Right lobe of liver (tissue), 6 donors: ENCODE results near the gene HES6. TPM values are rescaled to one million over a fixed set of nuclear protein-coding genes. Genes with fewer than 3 reads are reported as not detected.

Experiments used
- ATAC-seq, 4 donors: fragments of 200-7000 bp; cut with Tn5 transposase; one replicate each; pipeline ENCODE4 v1.9.1; 2020; ENCODE audit warnings: mild to moderate bottlenecking in 4 of 4, moderate library complexity in 4 of 4
- DNase-seq, 3 donors: peaks; one replicate each; pipeline ENCODE4 v3.0.0-alpha.2; 2020
- H3K27ac ChIP-seq, 3 donors: fragments of 200-600 bp; one replicate each; pipeline ENCODE4 v1.8.0; 2022
- H3K27me3 ChIP-seq, 2 donors: fragments of 200-600 bp; one replicate each; pipeline ENCODE4 v1.8.0; 2022
- H3K36me3 ChIP-seq, 4 donors: fragments of 200-600 bp; sonication (generic) in 1 of 4; one replicate each; pipeline versions ENCODE4 v1.5.1 to v1.8.0; 2017 to 2022; ENCODE audit warnings: control low read depth in 1 of 4
- H3K4me1 ChIP-seq, 4 donors: fragments of 200-600 bp; sonication (generic) in 1 of 4; one replicate each; pipeline versions ENCODE4 v1.5.1 to v1.8.0; 2017 to 2022; ENCODE audit warnings: control low read depth in 1 of 4
- H3K4me3 ChIP-seq, 3 donors: fragments of 200-600 bp; one replicate each; pipeline ENCODE4 v1.8.0; 2022
- H3K9me3 ChIP-seq, 4 donors: fragments of 200-600 bp; sonication (generic) in 1 of 4; one replicate each; pipeline versions ENCODE4 v1.5.1 to v1.8.0; 2017 to 2022; ENCODE audit warnings: control low read depth in 1 of 4
- POLR2A ChIP-seq: fragments of 450-650 bp; IDR thresholded peaks from one replicate; pipeline ENCODE4 v1.6.1; 2017; ENCODE audit warnings: antibody characterized with exemption, mild to moderate bottlenecking
- WGBS: methylation state at CpG from one replicate; pipeline ENCODE4 v1.1.6; 2018; ENCODE audit warnings: low coverage, low lambda C conversion rate; ENCODE audit not compliant: insufficient coverage; ENCODE audit errors: missing lambda C conversion rate; 5-methylcytosine and 5-hydroxymethylcytosine counted together
- intact Hi-C, 2 donors: fragments of 100-400 bp; cut with DNase I; formaldehyde crosslinking; loops; one replicate each; pipeline versions ENCODE4 v1.11.2 to v1.14.1; 2022
- total RNA-seq, 6 experiments: library from RNA; depleted of rRNA in 2 of 6; stranded (reverse); fragments of >200 nt in 2 of 6; fragmentation: NEBNext Ultra II Directional in 3 of 6; extraction: Animal tissue kit (Norgen Biotek cat#: 25700) in 3 of 6; gene quantifications; one replicate each; pipeline versions ENCODE4 v1.1.0 to v1.2.4, GENCODE V29; 2016 to 2023
- TF ChIP-seq, protein P1 (sequence below), 4 donors: fragments of 200-600 bp in 3 of 4; fragments of 450-650 bp in 1 of 4; IDR thresholded peaks; one replicate each; pipeline versions ENCODE4 v1.5.1 to v1.8.0; 2016 to 2022; ENCODE audit warnings: antibody characterized with exemption in 4 of 4, mild to moderate bottlenecking in 2 of 4
- donor health status: DM: no; HTN: yes; CAD: no.
- donor health status: DM: no; HTN: no; CAD: no.
- donor health status: DM: no; HTN: no; CAD: no.
- donor health status: DM: no; HTN: yes; CAD: no.
- donor health status: DM: no; HTN: yes; CAD: no.

The HES6 gene
- total RNA-seq, 6 experiments from 2014 or later, result 1.7 to 8.3 (median 3.8) TPM

DNA sequence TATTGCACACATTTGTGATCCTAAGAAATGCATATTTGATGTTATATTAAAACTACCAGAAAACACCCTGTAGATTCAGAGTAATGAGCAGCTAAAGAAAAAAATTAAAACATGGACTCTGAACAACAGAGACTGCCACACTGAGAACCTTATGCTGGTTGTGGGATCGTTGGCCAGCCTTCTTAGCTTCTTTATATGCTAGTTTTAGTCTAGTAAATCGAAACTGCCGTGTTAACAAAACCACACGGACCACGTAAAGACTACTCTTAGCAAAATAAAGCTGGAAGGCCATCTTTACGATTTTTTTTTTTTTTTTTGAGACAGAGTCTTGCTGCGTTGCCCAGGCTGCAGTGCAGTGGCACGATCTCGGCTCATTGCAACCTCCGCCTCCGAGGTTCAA lies 25.8 kb upstream of the HES6 start:
- Histone ChIP-seq H3K4me1 (peaks cover 0 to 19% (median 4%) of the 10 kb centered on the region in 4 donors), H3K36me3 (peaks cover 0 to 19% (median 6%) of the 10 kb centered on the region in 4 donors), H3K27me3 (no peaks in the 10 kb centered on the region), H3K9me3 (no peaks in the 10 kb centered on the region), H3K4me3 (no peak overlapping the region), H3K27ac (no peak overlapping the region)
- intact Hi-C loops, result no loop called here
- TF ChIP-seq, protein P1, sequence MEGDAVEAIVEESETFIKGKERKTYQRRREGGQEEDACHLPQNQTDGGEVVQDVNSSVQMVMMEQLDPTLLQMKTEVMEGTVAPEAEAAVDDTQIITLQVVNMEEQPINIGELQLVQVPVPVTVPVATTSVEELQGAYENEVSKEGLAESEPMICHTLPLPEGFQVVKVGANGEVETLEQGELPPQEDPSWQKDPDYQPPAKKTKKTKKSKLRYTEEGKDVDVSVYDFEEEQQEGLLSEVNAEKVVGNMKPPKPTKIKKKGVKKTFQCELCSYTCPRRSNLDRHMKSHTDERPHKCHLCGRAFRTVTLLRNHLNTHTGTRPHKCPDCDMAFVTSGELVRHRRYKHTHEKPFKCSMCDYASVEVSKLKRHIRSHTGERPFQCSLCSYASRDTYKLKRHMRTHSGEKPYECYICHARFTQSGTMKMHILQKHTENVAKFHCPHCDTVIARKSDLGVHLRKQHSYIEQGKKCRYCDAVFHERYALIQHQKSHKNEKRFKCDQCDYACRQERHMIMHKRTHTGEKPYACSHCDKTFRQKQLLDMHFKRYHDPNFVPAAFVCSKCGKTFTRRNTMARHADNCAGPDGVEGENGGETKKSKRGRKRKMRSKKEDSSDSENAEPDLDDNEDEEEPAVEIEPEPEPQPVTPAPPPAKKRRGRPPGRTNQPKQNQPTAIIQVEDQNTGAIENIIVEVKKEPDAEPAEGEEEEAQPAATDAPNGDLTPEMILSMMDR (IDR thresholded peaks at IDR 0.05), result no peak
- TF ChIP-seq POLR2A, result no peak
- no peak for ATAC-seq
- WGBS, result 84% methylated on average over 10 of the region's 11 CpGs
- DNase-seq, result no peak

DNA sequence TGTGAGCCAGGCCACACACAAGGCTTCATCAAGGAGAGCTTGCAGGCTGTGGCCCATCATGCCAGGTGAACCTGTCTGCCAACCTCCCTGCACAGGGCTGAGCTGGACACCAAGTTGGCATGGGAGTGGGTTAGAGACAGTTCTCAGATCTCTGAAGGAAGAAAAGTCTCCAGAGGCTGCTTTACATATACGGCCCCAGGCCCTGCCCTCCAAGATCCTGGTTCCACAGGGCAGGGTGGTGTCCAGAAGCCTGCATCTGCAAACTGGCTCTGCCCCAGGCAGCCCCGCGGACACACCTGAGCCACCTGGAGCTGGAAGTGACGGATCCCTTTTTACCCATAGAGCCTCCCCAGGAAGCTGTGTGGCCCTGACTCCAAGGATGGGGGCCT lies 24.2 kb upstream of the HES6 start:
- Histone ChIP-seq H3K27me3 (no peaks in the 10 kb centered on the region), H3K4me1 (peaks cover 0 to 19% (median 4%) of the 10 kb centered on the region in 4 donors)
- ATAC-seq, result peak in 2 of 4 donors; percentile 3 to 23

DNA sequence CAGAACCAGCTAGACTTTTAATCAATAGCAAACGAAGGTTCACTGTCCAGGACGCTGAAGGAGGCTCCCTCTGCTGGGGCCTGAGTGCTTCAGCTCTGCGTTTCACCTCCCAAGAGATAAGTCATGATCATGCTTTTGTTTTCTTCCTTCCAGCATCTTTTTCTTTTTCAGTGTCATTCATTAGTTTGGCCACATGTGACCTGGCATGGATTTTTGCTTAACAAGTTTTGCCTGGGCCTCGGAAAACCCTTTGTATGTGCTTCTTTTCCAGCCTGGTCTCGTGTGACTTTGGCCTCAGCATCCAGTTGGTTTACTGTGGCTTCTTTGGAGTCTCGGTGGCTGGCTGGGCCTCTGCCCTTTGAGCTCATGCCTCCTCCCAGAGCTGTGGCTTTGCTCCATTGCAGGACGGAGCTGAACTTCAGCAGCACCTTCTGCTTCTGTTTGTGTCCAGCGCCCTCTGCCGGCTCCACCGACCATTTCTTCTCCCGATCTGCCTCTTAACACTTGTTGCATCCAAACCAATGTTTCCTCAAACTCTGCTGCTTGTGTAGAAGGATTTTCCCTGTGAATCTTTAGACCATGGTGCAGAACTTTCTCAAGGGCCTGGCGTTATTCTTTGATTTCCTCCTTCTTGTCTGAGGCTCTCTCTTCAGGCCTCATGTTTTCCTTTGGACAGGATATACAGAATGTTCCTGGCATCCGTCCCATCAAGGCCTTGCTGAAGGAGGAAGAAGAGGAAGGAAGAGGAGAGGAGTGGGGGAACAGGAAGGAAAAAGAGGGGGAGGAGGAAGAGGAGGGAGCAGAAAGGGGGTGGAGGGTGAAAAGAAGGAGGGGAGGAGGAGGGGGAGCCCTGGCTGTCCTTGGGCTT lies 23.6 kb upstream of the HES6 start:
- peaks cover 0 to 14% (median 2%) of the 10 kb centered on the region in 4 donors for H3K36me3 ChIP-seq
- peaks cover 0 to 19% (median 4%) of the 10 kb centered on the region in 4 donors for H3K4me1 ChIP-seq
- intact Hi-C loops, result no loop called here
- TF ChIP-seq POLR2A, result no peak
- TF ChIP-seq, protein P1 (IDR thresholded peaks at IDR 0.05), result peak; percentile 73 to 82 (median 76)
- ATAC-seq (peak; percentile 92 to 97 (median 92)), DNase-seq (peak; percentile 88 to 96 (median 95))
- peak overlapping the region; percentile 58 to 69 (median 67) for H3K27ac ChIP-seq
- WGBS, result 8% methylated on average over 13 of the region's 13 CpGs
- H3K4me3 ChIP-seq, result no peak overlapping the region
- H3K9me3 ChIP-seq, result no peaks in the 10 kb centered on the region
- H3K27me3 ChIP-seq, result no peaks in the 10 kb centered on the region

More for the DNA sequence above, 24.2 kb upstream of the HES6 start:
- WGBS, result no CpG with 5 or more reads among the region's 4 CpGs
- no peak overlapping the region for H3K4me3 ChIP-seq
- TF ChIP-seq, protein P1 (IDR thresholded peaks at IDR 0.05), result no peak
- peaks cover 0 to 19% (median 6%) of the 10 kb centered on the region in 4 donors for H3K36me3 ChIP-seq
- intact Hi-C loops, result no loop called here
- no peaks in the 10 kb centered on the region for H3K9me3 ChIP-seq
- peak in 2 of 3 donors; percentile 23 to 51 for DNase-seq
- H3K27ac ChIP-seq, result peak overlapping the region in 1 of 3 donors; percentile 16

DNA sequence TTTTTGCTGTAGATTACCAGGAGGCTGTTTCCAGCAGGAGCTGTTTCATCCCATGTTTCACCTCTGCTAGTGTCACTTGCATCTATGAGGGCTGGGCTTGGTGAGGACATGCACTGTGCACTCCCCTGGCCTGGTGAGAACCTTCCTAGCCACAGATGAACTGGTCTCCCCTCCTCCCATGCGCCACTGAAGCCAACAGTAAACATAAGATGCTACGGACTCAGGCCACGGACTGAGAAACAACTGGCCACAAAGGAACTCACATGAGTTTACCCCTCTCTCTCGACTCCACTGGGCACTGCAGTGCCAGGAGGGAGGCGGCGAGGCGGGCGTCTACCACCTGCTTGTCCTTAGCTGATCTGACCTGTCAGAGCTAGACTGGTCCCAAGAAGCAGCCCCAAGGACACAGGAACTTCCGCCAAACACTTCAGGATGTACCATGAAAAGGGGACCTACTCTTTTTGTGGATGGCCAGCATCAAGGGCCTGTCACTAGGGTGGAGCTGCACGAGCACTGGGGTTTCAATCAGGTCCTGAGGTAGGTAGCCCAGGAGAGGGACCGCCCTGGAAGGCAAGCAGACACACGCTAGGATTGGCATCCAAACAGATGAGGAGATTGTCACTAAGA lies 22.8 kb upstream of the HES6 start:
- TF ChIP-seq POLR2A, result no peak
- TF ChIP-seq, protein P1 (IDR thresholded peaks at IDR 0.05), result no peak
- Histone ChIP-seq H3K9me3 (no peaks in the 10 kb centered on the region), H3K27me3 (no peaks in the 10 kb centered on the region), H3K36me3 (peaks cover 0 to 19% (median 3%) of the 10 kb centered on the region in 4 donors), H3K27ac (peak overlapping the region in 2 of 3 donors; percentile 67 to 69), H3K4me3 (no peak overlapping the region), H3K4me1 (peaks cover 0 to 19% (median 4%) of the 10 kb centered on the region in 4 donors)
- DNase-seq (peak in 2 of 3 donors; percentile 15 to 46), ATAC-seq (no peak)
- WGBS, result 27% methylated on average over 2 of the region's 12 CpGs
- intact Hi-C loops, result no loop called here
